OCI-LY1 (cell line): ENCODE measurements around the gene RAB11FIP4.

Source experiments
- H2AFZ ChIP-seq: fragments of 200-600 bp; sonication (generic), shearing (Covaris generic); 2 replicates; pipeline ENCODE4 v1.6.0; 2014; ENCODE audit warnings: antibody characterized with exemption, mild to moderate bottlenecking, low read length
- H3F3A ChIP-seq: fragments of 200-600 bp; sonication (generic), shearing (Covaris generic); 2 replicates; pipeline ENCODE4 v1.6.0; 2014; ENCODE audit warnings: mild to moderate bottlenecking, antibody characterized with exemption, low read length, moderate library complexity; ENCODE audit not compliant: insufficient read depth
- H3K27ac ChIP-seq: fragments of 200-600 bp; sonication (generic); 2 replicates; pipeline ENCODE4 v1.5.1; 2014; ENCODE audit warnings: low read length, mixed run types, mild to moderate bottlenecking, low read depth; ENCODE audit not compliant: poor library complexity, severe bottlenecking
- H3K27me3 ChIP-seq: fragments of 200-600 bp; sonication (generic); 2 replicates; pipeline ENCODE4 v1.6.0; 2014; ENCODE audit warnings: antibody characterized with exemption, mild to moderate bottlenecking, low read length, moderate library complexity; ENCODE audit not compliant: insufficient read depth
- H3K36me3 ChIP-seq: fragments of 200-600 bp; sonication (generic); 2 replicates; pipeline ENCODE4 v1.6.1; 2014; ENCODE audit warnings: mild to moderate bottlenecking, antibody characterized with exemption, low read length, moderate library complexity, mixed read lengths; ENCODE audit not compliant: insufficient read depth
- H3K4me1 ChIP-seq: fragments of 200-600 bp; sonication (generic); 2 replicates; pipeline ENCODE4 v1.5.1; 2014; ENCODE audit warnings: mild to moderate bottlenecking, low read length, moderate library complexity; ENCODE audit not compliant: insufficient read depth, severe bottlenecking
- H3K4me2 ChIP-seq: fragments of 200-600 bp; sonication (generic), shearing (Covaris generic); 2 replicates; pipeline ENCODE4 v1.6.1; 2014; ENCODE audit warnings: low read length
- H3K4me3 ChIP-seq: fragments of 200-600 bp; sonication (generic); 2 replicates; pipeline ENCODE4 v1.5.1; 2014; ENCODE audit warnings: low read length, low read depth, mild to moderate bottlenecking, mixed read lengths; ENCODE audit not compliant: poor library complexity, severe bottlenecking
- H3K79me2 ChIP-seq: fragments of 200-600 bp; shearing (Covaris generic); 2 replicates; pipeline ENCODE4 v1.6.1; 2016; ENCODE audit warnings: mixed run types, low read length, mixed read lengths; ENCODE audit not compliant: insufficient read depth
- H3K9ac ChIP-seq: fragments of 200-600 bp; sonication (generic), shearing (Covaris generic); 2 replicates; pipeline ENCODE4 v1.6.1; 2014; ENCODE audit warnings: mild to moderate bottlenecking, low read length, mixed read lengths
- H3K9me2 ChIP-seq: fragments of 200-600 bp; sonication (generic), shearing (Covaris generic); 2 replicates; pipeline ENCODE4 v1.6.1; 2014; ENCODE audit warnings: low read depth, mild to moderate bottlenecking, low read length, mixed read lengths
- H3K9me3 ChIP-seq: fragments of 200-600 bp; shearing (Covaris generic); 2 replicates; pipeline ENCODE4 v1.6.1; 2014; ENCODE audit warnings: low read length, mixed read lengths
- H4K20me1 ChIP-seq: fragments of 200-600 bp; sonication (generic), shearing (Covaris generic); 2 replicates; pipeline ENCODE4 v1.6.0; 2016; ENCODE audit warnings: mild to moderate bottlenecking, low read length; ENCODE audit not compliant: insufficient read depth
- EZH2 ChIP-seq: fragments of 200-600 bp; sonication (generic), shearing (Covaris generic); IDR thresholded peaks from 2 replicates; pipeline ENCODE4 v1.8.0; 2017; ENCODE audit warnings: borderline replicate concordance, mixed run types, mild to moderate bottlenecking, antibody characterized with exemption, low read length, moderate library complexity, mixed read lengths
- TF ChIP-seq, protein P1 (sequence below): fragments of 200-600 bp; sonication (generic), shearing (Covaris generic); IDR thresholded peaks from 2 replicates; pipeline ENCODE4 v1.5.1; 2017; ENCODE audit warnings: mild to moderate bottlenecking, antibody characterized with exemption, low read length, moderate library complexity, mixed read lengths

Gene RAB11FIP4

DNA sequence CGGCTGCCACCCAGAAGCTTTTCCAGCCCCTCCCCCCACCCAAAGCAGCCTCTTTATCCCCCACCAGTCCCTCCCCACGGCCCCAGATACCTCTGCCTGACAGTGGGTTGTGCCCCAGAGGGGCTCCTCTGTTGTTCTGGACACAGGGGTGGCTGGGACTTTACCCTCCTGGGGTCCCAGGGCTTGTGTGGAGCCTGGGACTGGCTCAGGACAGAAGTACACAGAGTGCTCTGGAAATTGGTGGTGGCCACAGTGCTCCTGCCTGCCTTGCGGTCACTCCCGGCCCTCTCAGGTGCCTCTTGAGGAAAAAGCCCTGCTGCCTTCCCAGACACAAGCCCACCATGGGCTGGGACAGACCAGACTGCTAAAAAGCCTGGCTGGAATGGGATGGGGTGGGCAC, 68.2 kb downstream of the RAB11FIP4 start:
- H3F3A ChIP-seq, result no peaks in the 10 kb centered on the region
- H3K9ac ChIP-seq, result no peak overlapping the region
- no peak overlapping the region for H2AFZ ChIP-seq
- H3K36me3 ChIP-seq, result no peaks in the 10 kb centered on the region
- no peak overlapping the region for H3K4me3 ChIP-seq
- H3K9me2 ChIP-seq, result no peaks in the 10 kb centered on the region
- peaks cover 10% of the 10 kb centered on the region; the same call in 1 of the 2 replicates for H3K27me3 ChIP-seq
- no peaks in the 10 kb centered on the region for H3K9me3 ChIP-seq
- H3K4me2 ChIP-seq, result no peak overlapping the region
- no peak overlapping the region for H3K27ac ChIP-seq
- H3K4me1 ChIP-seq, result no peaks in the 10 kb centered on the region
- no peaks in the 10 kb centered on the region for H3K79me2 ChIP-seq
- TF ChIP-seq EZH2, result no peak
- TF ChIP-seq, protein P1, sequence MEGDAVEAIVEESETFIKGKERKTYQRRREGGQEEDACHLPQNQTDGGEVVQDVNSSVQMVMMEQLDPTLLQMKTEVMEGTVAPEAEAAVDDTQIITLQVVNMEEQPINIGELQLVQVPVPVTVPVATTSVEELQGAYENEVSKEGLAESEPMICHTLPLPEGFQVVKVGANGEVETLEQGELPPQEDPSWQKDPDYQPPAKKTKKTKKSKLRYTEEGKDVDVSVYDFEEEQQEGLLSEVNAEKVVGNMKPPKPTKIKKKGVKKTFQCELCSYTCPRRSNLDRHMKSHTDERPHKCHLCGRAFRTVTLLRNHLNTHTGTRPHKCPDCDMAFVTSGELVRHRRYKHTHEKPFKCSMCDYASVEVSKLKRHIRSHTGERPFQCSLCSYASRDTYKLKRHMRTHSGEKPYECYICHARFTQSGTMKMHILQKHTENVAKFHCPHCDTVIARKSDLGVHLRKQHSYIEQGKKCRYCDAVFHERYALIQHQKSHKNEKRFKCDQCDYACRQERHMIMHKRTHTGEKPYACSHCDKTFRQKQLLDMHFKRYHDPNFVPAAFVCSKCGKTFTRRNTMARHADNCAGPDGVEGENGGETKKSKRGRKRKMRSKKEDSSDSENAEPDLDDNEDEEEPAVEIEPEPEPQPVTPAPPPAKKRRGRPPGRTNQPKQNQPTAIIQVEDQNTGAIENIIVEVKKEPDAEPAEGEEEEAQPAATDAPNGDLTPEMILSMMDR, result no peak
- H4K20me1 ChIP-seq, result no peaks in the 10 kb centered on the region

GRCh38 chr17:31460226-31460721, 68.8 kb downstream of the RAB11FIP4 start:
- H3K9me3 ChIP-seq, result no peaks in the 10 kb centered on the region
- H3K4me1 ChIP-seq, result no peaks in the 10 kb centered on the region
- H3K36me3 ChIP-seq, result no peaks in the 10 kb centered on the region
- H3F3A ChIP-seq, result no peaks in the 10 kb centered on the region
- no peak overlapping the region for H3K4me3 ChIP-seq
- H2AFZ ChIP-seq, result no peak overlapping the region
- no peaks in the 10 kb centered on the region for H3K9me2 ChIP-seq
- no peak overlapping the region for H3K9ac ChIP-seq
- H3K27ac ChIP-seq, result no peak overlapping the region
- TF ChIP-seq, protein P1, result no peak
- no peak for TF ChIP-seq EZH2
- H3K79me2 ChIP-seq, result no peaks in the 10 kb centered on the region
- H3K27me3 ChIP-seq, result peaks cover 10% of the 10 kb centered on the region; the same call in 1 of the 2 replicates
- no peaks in the 10 kb centered on the region for H4K20me1 ChIP-seq
- no peak overlapping the region for H3K4me2 ChIP-seq

DNA sequence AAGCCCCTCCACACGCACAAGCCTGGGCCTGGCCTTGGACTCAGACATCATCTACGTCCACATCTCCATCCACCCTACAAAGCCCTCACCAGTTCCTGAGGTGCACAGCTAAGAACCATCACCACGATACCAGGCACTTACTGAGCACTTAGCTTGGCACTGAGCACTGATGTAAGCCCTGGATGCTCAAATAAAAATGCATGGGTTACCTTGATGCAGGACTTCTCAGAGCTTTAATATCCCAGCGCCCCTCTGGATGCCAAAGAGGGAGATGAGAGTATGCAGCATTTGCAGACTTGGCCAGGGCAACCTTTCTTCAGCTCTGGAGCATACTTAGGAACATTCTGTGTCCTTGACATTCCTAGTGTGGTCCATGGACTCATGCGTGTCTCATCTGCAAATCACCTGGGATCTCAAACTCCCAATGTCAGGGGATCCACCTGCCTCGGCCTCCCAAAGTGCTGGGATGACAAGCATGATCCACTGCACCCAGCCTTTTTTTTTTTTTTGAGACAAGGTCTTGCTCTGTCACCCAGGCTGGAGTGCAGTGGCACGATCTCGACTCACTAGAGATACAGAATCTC, 69.8 kb downstream of the RAB11FIP4 start:
- Histone ChIP-seq H3K4me2 (no peak overlapping the region), H3K36me3 (no peaks in the 10 kb centered on the region), H3K9ac (no peak overlapping the region), H3K4me3 (no peak overlapping the region), H3K27ac (no peak overlapping the region), H3F3A (no peaks in the 10 kb centered on the region), H3K27me3 (0 out of 2 replicates have a peak, but pooled peaks cover 6% of the 10 kb centered on the region), H3K4me1 (no peaks in the 10 kb centered on the region), H2AFZ (no peak overlapping the region), H3K79me2 (no peaks in the 10 kb centered on the region), H4K20me1 (no peaks in the 10 kb centered on the region), H3K9me3 (no peaks in the 10 kb centered on the region), H3K9me2 (no peaks in the 10 kb centered on the region)
- TF ChIP-seq, protein P1, result no peak
- no peak for TF ChIP-seq EZH2
